ENCODE data around the gene KCTD15. TPM values are rescaled to one million over a fixed set of nuclear protein-coding genes. Genes with fewer than 3 reads are reported as not detected.

The KCTD15 gene
- total RNA-seq, 3 donors from 2014 or later (not counting 1 experiment from before 2014, with no cell fraction given) = 0.59 to 4.7 (median 1.4) TPM

DNA sequence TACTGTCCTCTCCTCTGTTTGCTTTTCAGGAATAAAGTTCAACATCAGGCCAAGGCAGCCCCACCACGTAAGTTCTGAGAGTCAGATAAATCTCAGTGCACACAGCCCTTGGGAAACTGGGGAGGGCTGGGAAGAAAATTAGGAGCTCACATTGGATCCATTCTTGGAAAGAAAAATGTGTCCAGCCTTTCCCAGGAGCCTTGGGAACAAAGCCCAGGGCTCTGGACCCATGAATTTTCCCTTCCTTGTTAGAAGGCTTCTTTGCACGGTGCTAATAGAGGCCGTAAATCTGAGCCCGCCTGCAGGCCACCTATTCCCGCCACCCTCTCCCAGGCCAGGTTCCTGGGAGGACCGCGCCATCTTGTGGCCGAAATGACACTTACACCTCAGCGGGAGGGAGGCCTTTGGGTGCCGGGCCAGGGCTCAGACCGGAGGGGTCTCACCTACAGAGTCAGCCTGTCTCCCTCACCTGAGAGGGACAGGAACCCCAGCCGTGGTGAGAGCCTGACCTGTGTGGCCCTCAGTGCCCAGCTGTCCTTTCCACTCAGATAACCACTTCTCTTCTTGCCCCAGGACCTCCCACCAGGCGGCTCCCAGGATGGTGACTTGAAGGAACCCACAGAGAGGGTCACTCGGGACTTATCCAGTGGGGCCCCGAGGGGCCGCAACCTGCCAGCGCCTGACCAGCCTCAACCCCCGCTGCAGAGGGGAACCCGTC lies 25.1 kb upstream of the KCTD15 start:
- 36% methylated on average over 19 of the region's 19 CpGs for WGBS (ENCODE audit: insufficient coverage)
- Histone ChIP-seq H3K9me3 (ENCODE audit: control insufficient read depth, insufficient read depth, low read length) (no peaks in the 10 kb centered on the region), H3K4me3 (ENCODE audit: low read length) (no peak overlapping the region), H3K27ac (ENCODE audit: low read length) (no peak overlapping the region), H3K27me3 (ENCODE audit: control insufficient read depth, insufficient read depth, low read length) (no peaks in the 10 kb centered on the region), H3K36me3 (ENCODE audit: control insufficient read depth, insufficient read depth, low read length) (no peaks in the 10 kb centered on the region), H3K4me1 (ENCODE audit: control insufficient read depth, insufficient read depth, low read length) (no peaks in the 10 kb centered on the region)
- H3K4me1 Mint-ChIP-seq = no peaks in the 10 kb centered on the region
- peak in 2 of 3 donors; percentile 73 to 80 for ATAC-seq
- H3K27ac Mint-ChIP-seq = no peak overlapping the region
- no peak overlapping the region for H3K4me3 Mint-ChIP-seq
- H3K36me3 Mint-ChIP-seq = no peaks in the 10 kb centered on the region
- peak; percentile 41 for TF ChIP-seq CTCF (IDR thresholded peaks at IDR 0.05)
- peaks cover 0 to 6% of the 10 kb centered on the region in 2 donors for H3K27me3 Mint-ChIP-seq (ENCODE audit: low read depth in 2 of 2)
- H3K9me3 Mint-ChIP-seq = no peaks in the 10 kb centered on the region
- peak; percentile 47 to 75 for DNase-seq
- intact Hi-C loops (cut with micrococcal nuclease) = loop anchor here (1.0 to 5.0 kb wide), 2 partner anchors 341 to 534 kb away; no protein-coding TSS in a partner anchor

GRCh38 chr19:33772102-33772857 lies 24.4 kb upstream of the KCTD15 start:
- WGBS (ENCODE audit: insufficient coverage) = 94% methylated on average over 72 of the region's 72 CpGs
- no peaks in the 10 kb centered on the region for H3K4me1 Mint-ChIP-seq
- Histone ChIP-seq H3K36me3 (ENCODE audit: control insufficient read depth, insufficient read depth, low read length) (no peaks in the 10 kb centered on the region), H3K27me3 (ENCODE audit: control insufficient read depth, insufficient read depth, low read length) (no peaks in the 10 kb centered on the region), H3K27ac (ENCODE audit: low read length) (no peak overlapping the region), H3K4me1 (ENCODE audit: control insufficient read depth, insufficient read depth, low read length) (no peaks in the 10 kb centered on the region), H3K9me3 (ENCODE audit: control insufficient read depth, insufficient read depth, low read length) (no peaks in the 10 kb centered on the region), H3K4me3 (ENCODE audit: low read length) (no peak overlapping the region)
- no peaks in the 10 kb centered on the region for H3K36me3 Mint-ChIP-seq
- H3K4me3 Mint-ChIP-seq = no peak overlapping the region
- TF ChIP-seq CTCF (IDR thresholded peaks at IDR 0.05) = no peak
- no peaks in the 10 kb centered on the region for H3K9me3 Mint-ChIP-seq
- no peak for DNase-seq
- no peak for ATAC-seq
- peaks cover 0 to 6% of the 10 kb centered on the region in 2 donors for H3K27me3 Mint-ChIP-seq (ENCODE audit: low read depth in 2 of 2)
- intact Hi-C loops (cut with micrococcal nuclease) = loop anchor here (5.0 kb wide), 1 partner anchor 535 kb away; no protein-coding TSS in a partner anchor
- no peak overlapping the region for H3K27ac Mint-ChIP-seq

- no peaks in the 10 kb centered on the region for H3K9me3 ChIP-seq (ENCODE audit: control insufficient read depth, insufficient read depth, low read length)
- H3K27me3 ChIP-seq (ENCODE audit: control insufficient read depth, insufficient read depth, low read length) = no peaks in the 10 kb centered on the region
- H3K4me3 ChIP-seq (ENCODE audit: low read length) = no peak overlapping the region
- DNase-seq (no peak), ATAC-seq (no peak)
- peaks cover 0 to 6% of the 10 kb centered on the region in 2 donors for H3K27me3 Mint-ChIP-seq (ENCODE audit: low read depth in 2 of 2)
- no peak overlapping the region for H3K4me3 Mint-ChIP-seq
- H3K9me3 Mint-ChIP-seq = no peaks in the 10 kb centered on the region
- intact Hi-C loops (cut with micrococcal nuclease) = loop anchor here (5.0 kb wide), 1 partner anchor 536 kb away; no protein-coding TSS in a partner anchor
- H3K36me3 ChIP-seq (ENCODE audit: control insufficient read depth, insufficient read depth, low read length) = no peaks in the 10 kb centered on the region
- 93% methylated on average over 23 of the region's 23 CpGs for WGBS (ENCODE audit: insufficient coverage)
- H3K36me3 Mint-ChIP-seq = no peaks in the 10 kb centered on the region
- H3K4me1 Mint-ChIP-seq = no peaks in the 10 kb centered on the region
- TF ChIP-seq CTCF (IDR thresholded peaks at IDR 0.05) = no peak
- peaks cover 2% of the 10 kb centered on the region for H3K4me1 ChIP-seq (ENCODE audit: control insufficient read depth, insufficient read depth, low read length)
- H3K27ac Mint-ChIP-seq = no peak overlapping the region
- H3K27ac ChIP-seq (ENCODE audit: low read length) = no peak overlapping the region
Measured at GRCh38 chr19:33772858-33773180, 23.9 kb upstream of the KCTD15 start.
